SJCRH30 (cell line): ENCODE results near the gene ZP1. TPM values are rescaled to one million over a fixed set of nuclear protein-coding genes. Genes with fewer than 3 reads are reported as not detected.

ENCODE experiments used
- DNase-seq, 2 experiments: peaks; one replicate each; pipeline ENCODE4 v3.0.0-alpha.2; 2015 to 2020
- H3K27ac ChIP-seq: fragments of 250-450 bp; sonication (Bioruptor Pico); 2 replicates; pipeline ENCODE4 v1.5.1; 2020; ENCODE audit warnings: mild to moderate bottlenecking, moderate library complexity
- H3K27me3 ChIP-seq: fragments of 250-450 bp; sonication (Bioruptor Pico); 2 replicates; pipeline ENCODE4 v1.5.1; 2020; ENCODE audit warnings: mild to moderate bottlenecking, moderate library complexity
- H3K36me3 ChIP-seq: fragments of 250-450 bp; sonication (Bioruptor Pico); 2 replicates; pipeline ENCODE4 v1.5.1; 2020; ENCODE audit warnings: mild to moderate bottlenecking, moderate library complexity
- H3K4me1 ChIP-seq: fragments of 250-450 bp; sonication (Bioruptor Pico); 2 replicates; pipeline ENCODE4 v1.5.1; 2020; ENCODE audit warnings: mild to moderate bottlenecking, moderate library complexity
- H3K4me3 ChIP-seq: fragments of 250-450 bp; sonication (Bioruptor Pico); 2 replicates; pipeline ENCODE4 v1.5.1; 2020; ENCODE audit warnings: mild to moderate bottlenecking, moderate library complexity
- H3K9me3 ChIP-seq: fragments of 250-450 bp; sonication (Bioruptor Pico); replicated peaks from 2 replicates; pipeline ENCODE4 v1.5.1; 2020; ENCODE audit warnings: mild to moderate bottlenecking, moderate library complexity
- total RNA-seq: library from RNA; depleted of rRNA; stranded (reverse); fragments of >200 nt; shearing (Covaris generic); gene quantifications from 2 replicates; pipeline ENCODE4 v1.2.3, GENCODE V29; 2014; rRNA removed

ZP1 gene
- total RNA-seq, 1 experiment from 2014 or later, result not detected

GRCh38 chr11:60923326-60923725 is 56.0 kb downstream of the ZP1 start:
- Histone ChIP-seq H3K27me3 (no peaks in the 10 kb centered on the region), H3K4me3 (no peak overlapping the region), H3K9me3 (no peaks in the 10 kb centered on the region), H3K4me1 (peaks cover 11% of the 10 kb centered on the region; the same call in 1 of the 2 replicates), H3K27ac (no peak overlapping the region), H3K36me3 (peaks cover 20% of the 10 kb centered on the region; the same call in 1 of the 2 replicates)
- DNase-seq, result no peak

- Histone ChIP-seq H3K27ac (no peak overlapping the region), H3K27me3 (no peaks in the 10 kb centered on the region), H3K4me3 (peak overlapping the region; percentile 95), H3K36me3 (peaks cover 20% of the 10 kb centered on the region; the same call in 1 of the 2 replicates), H3K4me1 (peaks cover 11% of the 10 kb centered on the region; the same call in 1 of the 2 replicates), H3K9me3 (no peaks in the 10 kb centered on the region)
- no peak for DNase-seq
Observed at GRCh38 chr11:60923800-60924109, 56.4 kb downstream of the ZP1 start.

DNA sequence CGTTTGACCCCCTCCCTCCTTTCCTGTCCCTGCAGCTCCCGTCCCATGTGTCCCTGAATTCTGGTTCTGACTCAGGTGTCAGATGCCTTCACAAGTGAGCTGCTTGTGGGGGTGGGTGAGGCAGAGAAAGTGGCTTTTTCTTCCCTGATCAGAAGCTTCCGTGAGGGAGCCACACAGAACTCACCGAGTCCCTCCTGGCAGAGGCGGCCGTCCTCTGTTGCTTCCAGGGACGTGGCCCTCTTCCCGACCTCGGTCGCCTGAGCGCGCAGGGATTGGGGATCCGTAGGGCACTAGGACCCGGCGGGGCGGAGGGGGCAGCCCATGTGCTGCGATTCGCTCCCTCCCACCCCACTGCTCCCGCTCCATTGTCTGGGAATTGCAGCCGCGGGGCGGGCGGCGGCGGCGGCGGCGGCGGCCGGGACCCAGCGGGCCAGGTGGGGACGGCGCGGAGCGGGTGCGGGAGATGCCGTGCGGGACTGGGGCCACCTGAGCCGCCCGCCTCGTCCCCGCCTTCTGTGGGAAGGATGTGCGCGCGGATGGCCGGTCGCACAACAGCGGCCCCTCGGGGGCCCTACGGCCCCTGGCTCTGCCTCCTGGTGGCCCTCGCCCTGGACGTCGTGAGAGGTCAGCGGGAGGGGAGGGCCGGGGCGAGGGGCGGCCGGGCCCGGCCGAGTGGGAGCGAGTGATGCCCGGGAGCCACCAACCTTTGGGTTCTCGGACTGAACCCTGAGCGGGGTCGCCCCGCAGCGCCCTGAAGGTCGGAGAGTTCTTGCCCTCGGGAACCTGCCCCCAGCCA is 57.0 kb downstream of the ZP1 start, which contains the start of gene TMEM132A:
Gene TMEM132A (plus strand): TSS at position 351 of the 796 bp plus-strand sequence. CDS start 174 bp downstream, at position 525.
- Histone ChIP-seq H3K4me1 (peaks cover 11% of the 10 kb centered on the region; the same call in 1 of the 2 replicates), H3K9me3 (no peaks in the 10 kb centered on the region), H3K36me3 (peaks cover 19% of the 10 kb centered on the region; the same call in 1 of the 2 replicates), H3K27ac (peak within 1 kb of the TSS; percentile 43), H3K27me3 (no peaks in the 10 kb centered on the region), H3K4me3 (peak within 1 kb of the TSS; percentile 95)
- peak; percentile 80 to 81 for DNase-seq

Other genes with a start within 250 kb of the ZP1 start
- not detected in 2 replicates for gene MS4A8, start 167.9 kb upstream of the ZP1 start, total RNA-seq
- not detected in 2 replicates for gene MS4A18, start 142.8 kb upstream of the ZP1 start, total RNA-seq
- not detected in 2 replicates for gene MS4A15, start 110.7 kb upstream of the ZP1 start, total RNA-seq
- not detected in 2 replicates for gene MS4A10, start 82.2 kb upstream of the ZP1 start, total RNA-seq
- 21.9 and 24.9 TPM in 2 replicates for gene CCDC86, start 25.4 kb upstream of the ZP1 start, total RNA-seq
- not detected in 2 replicates for gene PTGDR2, start 11.6 kb upstream of the ZP1 start, total RNA-seq
- gene PRPF19, start 39.0 kb downstream of the ZP1 start, total RNA-seq, result 84.7 and 92.9 TPM in 2 replicates
- gene TMEM109, start 46.6 kb downstream of the ZP1 start, total RNA-seq, result 85.4 and 96.9 TPM in 2 replicates
- gene TMEM132A, start 56.9 kb downstream of the ZP1 start, total RNA-seq, result 46.3 and 57.7 TPM in 2 replicates
- 1.0 and 1.6 TPM in 2 replicates for gene SLC15A3, start 84.6 kb downstream of the ZP1 start, total RNA-seq
- not detected in 2 replicates for gene CD6, start 104.1 kb downstream of the ZP1 start, total RNA-seq
- gene CD5, start 234.9 kb downstream of the ZP1 start, total RNA-seq, result 0.04 TPM in 1 of 2 replicates, not detected in the other